Kidney (tissue), 14 donors: ENCODE results near the gene DYRK3. TPM values are rescaled to one million over a fixed set of nuclear protein-coding genes. Genes with fewer than 3 reads are reported as not detected.

Source experiments
- DNase-seq, 5 donors: peaks; one replicate each; pipeline ENCODE4 v3.0.0-alpha.2; 2013 to 2020
- FAIRE-seq: peaks from 2 replicates; lab custom pipeline; 2012; peaks lifted over from hg19 to GRCh38; lab: Jason Lieb, UNC
- H3K27ac ChIP-seq, 2 donors: one replicate each; pipeline ENCODE4 v1.7.0; 2013; ENCODE audit warnings: low read depth in 2 of 2, low read length in 2 of 2, inconsistent platforms in 1 of 2
- H3K27me3 ChIP-seq: one replicate; pipeline ENCODE4 v1.7.1; 2013; ENCODE audit warnings: low read length, inconsistent platforms; ENCODE audit not compliant: control insufficient read depth, insufficient read depth
- H3K36me3 ChIP-seq, 3 donors: one replicate each; pipeline versions ENCODE4 v1.7.0 to v1.7.1; 2013; ENCODE audit warnings: low read length in 3 of 3, control low read depth in 1 of 3, inconsistent platforms in 1 of 3; ENCODE audit not compliant: insufficient read depth in 3 of 3, control insufficient read depth in 2 of 3
- H3K4me1 ChIP-seq, 3 donors: one replicate each; pipeline versions ENCODE4 v1.7.0 to v1.7.1; 2013; ENCODE audit warnings: low read length in 3 of 3, inconsistent platforms in 1 of 3, low read depth in 1 of 3; ENCODE audit not compliant: control insufficient read depth in 2 of 3, insufficient read depth in 2 of 3
- H3K4me3 ChIP-seq, 3 donors: one replicate each; pipeline versions ENCODE4 v1.7.0 to v1.8.1; 2013; ENCODE audit warnings: low read length in 3 of 3, control low read depth in 1 of 3, inconsistent platforms in 1 of 3
- H3K9ac ChIP-seq, 3 donors: one replicate each; pipeline versions ENCODE4 v1.7.0 to v1.7.1; 2013; ENCODE audit warnings: low read length in 3 of 3, control low read depth in 1 of 3, inconsistent platforms in 1 of 3
- H3K9me3 ChIP-seq, 3 donors: one replicate each; pipeline versions ENCODE4 v1.7.0 to v1.7.1; 2013; ENCODE audit warnings: low read length in 3 of 3, control low read depth in 1 of 3, inconsistent platforms in 1 of 3; ENCODE audit not compliant: control insufficient read depth in 2 of 3, insufficient read depth in 1 of 3
- intact Hi-C: fragments of 100-400 bp; cut with DNase I; formaldehyde crosslinking; loops from one replicate; pipeline ENCODE4 v1.11.1; 2022
- polyA plus RNA-seq: library from polyadenylated mRNA; stranded (reverse); fragments of 350-450 nt; fragmentation: Illumina TruSeq; extraction: RNeasy Lipid Tissue Mini Kit (QIAGEN cat#74804); gene quantifications from one replicate; pipeline ENCODE4 v1.2.3, GENCODE V29; 2014; ENCODE audit warnings: low read depth, low replicate concordance; ENCODE audit not compliant: insufficient read depth
- total RNA-seq: library from RNA; stranded (reverse); fragmentation: NEBNext Ultra II Directional; extraction: Animal tissue kit (Norgen Biotek cat#: 25700); gene quantifications from one replicate; pipeline ENCODE4 v1.2.1, GENCODE V29; 2021
- TF ChIP-seq, protein P1 (sequence below): IDR thresholded peaks from 3 replicates; pipeline ENCODE4 v1.5.1; 2012; ENCODE audit warnings: mild to moderate bottlenecking, moderate library complexity, borderline replicate concordance; ENCODE audit not compliant: insufficient read depth; ENCODE audit errors: extremely low read depth
- donor health status: control.
- donor health status: control.
- donor health status: control.
- donor health status: control.
- donor health status: control.
- donor health status: DM: yes; HTN: yes; CAD: no.
- donor health status: Normal renal cell carcinoma (clear cell type).

DYRK3 gene
- total and polyA plus RNA-seq, 2 donors from 2014 or later = 3.5 to 12.7 TPM

DNA sequence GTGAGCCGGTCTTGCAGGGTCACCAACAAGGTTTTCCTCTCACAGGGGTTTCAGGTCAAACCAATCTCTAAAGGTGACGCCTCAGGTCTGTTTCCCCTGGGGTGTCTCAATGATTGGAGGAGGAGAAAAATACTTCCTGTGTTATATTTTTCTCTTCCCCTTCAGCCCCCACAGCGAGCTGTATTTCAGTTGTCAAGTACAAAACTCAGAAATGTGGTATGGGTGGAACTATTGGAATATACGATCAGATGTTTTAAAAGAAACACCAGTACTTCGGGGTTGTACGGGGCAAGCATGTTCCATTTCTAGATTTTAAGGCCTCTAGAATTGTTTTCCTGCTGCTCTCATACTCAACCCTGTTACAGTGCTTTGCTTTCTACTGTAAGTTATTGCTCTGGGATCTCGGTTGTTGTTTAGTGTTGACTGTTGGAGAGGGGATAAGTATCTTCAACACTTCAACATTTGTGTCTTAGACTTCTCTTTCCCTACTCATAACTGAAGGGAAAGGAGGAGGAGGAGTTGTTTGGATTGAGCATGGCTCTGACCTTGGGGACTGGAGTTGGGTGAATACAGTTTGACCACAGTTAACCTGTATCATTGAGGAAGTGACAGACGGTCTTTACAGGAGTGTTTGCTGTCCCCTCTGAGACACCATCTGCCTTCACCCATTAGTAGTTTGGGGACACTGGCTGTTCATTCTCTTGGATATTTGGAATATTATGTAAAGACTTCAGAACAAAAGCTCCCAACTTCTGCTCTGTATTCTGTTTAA is 51.3 kb downstream of the DYRK3 start:
- peak overlapping the region; percentile 72 to 91 (median 76) for H3K4me3 ChIP-seq
- H3K9ac ChIP-seq = peak overlapping the region; percentile 43 to 94 (median 52)
- peak overlapping the region; percentile 91 to 95 for H3K27ac ChIP-seq
- no peak for DNase-seq
- H3K27me3 ChIP-seq = no peaks in the 10 kb centered on the region
- TF ChIP-seq, protein P1, sequence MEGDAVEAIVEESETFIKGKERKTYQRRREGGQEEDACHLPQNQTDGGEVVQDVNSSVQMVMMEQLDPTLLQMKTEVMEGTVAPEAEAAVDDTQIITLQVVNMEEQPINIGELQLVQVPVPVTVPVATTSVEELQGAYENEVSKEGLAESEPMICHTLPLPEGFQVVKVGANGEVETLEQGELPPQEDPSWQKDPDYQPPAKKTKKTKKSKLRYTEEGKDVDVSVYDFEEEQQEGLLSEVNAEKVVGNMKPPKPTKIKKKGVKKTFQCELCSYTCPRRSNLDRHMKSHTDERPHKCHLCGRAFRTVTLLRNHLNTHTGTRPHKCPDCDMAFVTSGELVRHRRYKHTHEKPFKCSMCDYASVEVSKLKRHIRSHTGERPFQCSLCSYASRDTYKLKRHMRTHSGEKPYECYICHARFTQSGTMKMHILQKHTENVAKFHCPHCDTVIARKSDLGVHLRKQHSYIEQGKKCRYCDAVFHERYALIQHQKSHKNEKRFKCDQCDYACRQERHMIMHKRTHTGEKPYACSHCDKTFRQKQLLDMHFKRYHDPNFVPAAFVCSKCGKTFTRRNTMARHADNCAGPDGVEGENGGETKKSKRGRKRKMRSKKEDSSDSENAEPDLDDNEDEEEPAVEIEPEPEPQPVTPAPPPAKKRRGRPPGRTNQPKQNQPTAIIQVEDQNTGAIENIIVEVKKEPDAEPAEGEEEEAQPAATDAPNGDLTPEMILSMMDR = no peak
- H3K36me3 ChIP-seq = no peaks in the 10 kb centered on the region
- peaks cover 2 to 49% (median 40%) of the 10 kb centered on the region in 3 donors for H3K4me1 ChIP-seq
- no peak for FAIRE-seq
- no peaks in the 10 kb centered on the region for H3K9me3 ChIP-seq
- intact Hi-C loops = no loop called here

DNA sequence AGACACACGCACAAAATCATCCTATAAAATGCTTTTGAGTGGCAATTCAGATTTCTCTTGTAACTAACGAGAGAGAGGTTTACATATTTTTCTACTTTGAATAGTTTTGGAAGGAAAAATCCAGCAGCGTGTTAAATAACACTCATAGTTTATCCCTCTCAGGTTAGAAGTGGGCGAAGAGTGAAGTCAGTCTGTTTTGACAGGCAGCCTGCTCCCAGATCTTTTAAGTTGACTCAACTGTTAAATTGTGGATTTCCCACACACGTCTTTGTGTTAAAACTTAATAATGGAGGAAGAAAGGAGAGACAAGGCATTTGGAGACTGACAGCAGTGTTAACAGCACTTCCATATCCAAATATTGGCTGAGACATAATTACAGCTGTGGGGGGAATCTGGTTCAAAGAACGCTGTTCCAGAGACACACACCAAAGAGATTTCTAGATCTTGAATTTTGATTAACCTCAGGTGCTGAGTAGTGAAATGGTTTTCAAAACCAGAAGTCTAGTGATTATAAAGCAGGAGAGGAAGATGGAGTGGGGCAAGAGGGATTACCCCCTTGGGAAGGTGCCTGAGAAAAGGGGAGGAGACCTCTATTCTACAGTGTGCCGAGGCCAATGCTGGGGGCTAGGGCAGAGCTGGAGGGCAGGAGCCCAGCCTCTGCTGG is 52.0 kb downstream of the DYRK3 start:
- peak overlapping the region in 2 of 3 donors; percentile 76 to 91 for H3K4me3 ChIP-seq
- no peaks in the 10 kb centered on the region for H3K36me3 ChIP-seq
- peak overlapping the region in 1 of 3 donors; percentile 94 for H3K9ac ChIP-seq
- H3K27me3 ChIP-seq = no peaks in the 10 kb centered on the region
- no peak for DNase-seq
- FAIRE-seq = no peak
- H3K9me3 ChIP-seq = no peaks in the 10 kb centered on the region
- peak overlapping the region; percentile 91 to 95 for H3K27ac ChIP-seq
- intact Hi-C loops = no loop called here
- H3K4me1 ChIP-seq = peaks cover 2 to 50% (median 45%) of the 10 kb centered on the region in 3 donors
- TF ChIP-seq, protein P1 = no peak

DNA sequence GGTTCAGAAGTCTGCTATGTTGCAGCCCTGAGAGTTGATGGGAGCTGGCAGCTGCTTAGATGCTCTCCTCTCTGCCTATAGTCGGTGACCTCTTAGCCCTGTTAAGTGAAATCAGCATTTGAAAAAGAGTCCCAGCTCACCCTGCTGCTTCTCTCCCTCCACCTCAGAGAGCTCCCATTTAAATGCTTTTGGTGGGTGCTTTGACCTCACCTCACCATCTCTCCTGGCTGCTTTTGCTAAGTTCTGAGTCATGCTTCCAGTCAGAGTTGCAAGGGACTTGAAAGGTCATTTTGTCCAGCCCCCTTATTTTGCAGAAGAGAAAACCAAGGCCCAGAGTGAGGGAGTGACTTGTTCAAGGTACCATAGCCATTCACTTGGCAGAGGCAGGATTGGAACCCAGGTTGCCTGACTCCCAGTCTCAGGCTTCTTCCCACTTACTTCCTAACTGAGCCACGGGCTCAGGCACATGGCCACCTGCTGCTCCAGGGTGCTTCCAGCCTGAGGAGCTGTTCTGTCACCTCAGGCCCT is 52.6 kb downstream of the DYRK3 start:
- Histone ChIP-seq H3K4me3 (peak overlapping the region in 1 of 3 donors; percentile 91), H3K27me3 (no peaks in the 10 kb centered on the region), H3K27ac (peak overlapping the region; percentile 50 to 95), H3K4me1 (peaks cover 2 to 53% (median 50%) of the 10 kb centered on the region in 3 donors), H3K9ac (peak overlapping the region in 1 of 3 donors; percentile 94), H3K9me3 (no peaks in the 10 kb centered on the region), H3K36me3 (no peaks in the 10 kb centered on the region)
- DNase-seq = no peak
- FAIRE-seq = no peak
- TF ChIP-seq, protein P1 = no peak
- intact Hi-C loops = no loop called here
